ENCODE measurements around the gene VWA3B.

Gene VWA3B

DNA sequence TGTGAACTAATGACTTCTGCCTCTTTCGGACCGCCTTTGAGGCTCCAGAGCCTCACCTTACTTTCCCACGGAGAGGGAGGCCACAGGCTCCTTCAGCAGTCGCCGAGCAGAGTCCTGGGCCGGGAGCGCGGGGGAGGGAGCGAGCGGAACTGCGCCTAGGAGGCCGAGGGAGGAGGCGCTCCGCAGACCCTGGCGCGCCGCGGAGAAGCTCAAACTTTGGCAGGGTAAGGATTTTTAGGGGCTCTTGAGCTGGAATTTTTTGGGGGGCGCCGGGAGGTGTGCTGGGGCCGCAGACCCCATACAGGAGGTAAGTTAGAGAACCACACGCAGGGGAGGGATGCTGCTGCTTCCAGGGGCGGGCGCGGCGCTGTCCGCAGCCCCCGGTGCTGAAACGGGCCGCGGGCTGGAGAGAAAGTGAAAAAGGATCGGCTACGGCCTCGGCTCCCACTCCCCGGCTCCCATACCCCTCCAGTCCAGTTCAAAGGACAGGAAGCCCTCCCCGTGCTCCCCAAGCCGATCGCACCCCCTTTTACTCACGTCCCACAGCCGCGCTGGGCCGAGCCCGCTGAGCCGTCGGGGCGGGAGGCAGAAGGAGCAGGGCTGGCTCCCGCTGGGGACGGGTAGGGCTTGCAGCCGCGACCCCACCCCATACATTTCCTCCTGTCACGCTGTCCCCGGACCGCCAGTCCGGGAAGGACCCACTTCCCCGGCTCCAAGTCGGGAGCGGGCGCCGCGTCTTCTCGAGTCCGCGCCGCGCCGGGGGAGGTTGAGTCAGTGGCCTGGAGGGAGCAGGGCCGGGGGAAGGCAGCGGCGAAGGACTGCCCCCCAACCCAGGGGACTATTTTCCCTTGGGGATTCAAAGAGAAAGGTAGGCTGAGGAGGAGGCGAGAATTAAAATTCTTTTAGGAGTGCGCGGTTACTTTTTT lies 259.6 kb downstream of the VWA3B start, which contains the start of gene CNGA3:
Gene CNGA3, plus strand, starts transcription at position 146 of the 926 bp plus-strand sequence. CDS start 23,520 bp downstream, outside the sequence.
- no peak for DNase-seq

- DNase-seq: no peak
Observed at GRCh38 chr2:98347298-98348065, 260.5 kb downstream of the VWA3B start.

GRCh38 chr2:98348066-98348561 lies 261.1 kb downstream of the VWA3B start:
- DNase-seq: no peak

DNA sequence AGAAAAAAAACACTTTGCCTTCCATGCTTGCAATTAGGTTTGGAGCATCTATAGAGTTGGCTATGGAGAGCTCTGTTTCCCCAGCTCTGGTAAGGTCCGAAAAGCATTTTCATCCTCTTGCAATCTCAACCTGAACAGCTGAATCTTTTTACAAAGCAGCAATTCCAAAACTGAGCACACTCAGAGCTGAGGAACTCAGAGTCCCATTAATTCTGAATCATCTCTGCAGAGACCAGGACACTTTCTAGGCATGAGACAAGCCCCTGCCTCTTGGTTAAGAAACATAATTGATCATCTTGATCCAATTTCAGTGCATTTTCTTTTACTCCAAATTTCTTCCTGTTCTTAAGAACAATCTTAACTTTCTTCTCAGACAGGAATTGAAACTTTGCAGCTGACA lies 263.4 kb downstream of the VWA3B start:
- DNase-seq: no peak

GRCh38 chr2:98355881-98356280 lies 268.9 kb downstream of the VWA3B start:
- no peak for DNase-seq

DNA sequence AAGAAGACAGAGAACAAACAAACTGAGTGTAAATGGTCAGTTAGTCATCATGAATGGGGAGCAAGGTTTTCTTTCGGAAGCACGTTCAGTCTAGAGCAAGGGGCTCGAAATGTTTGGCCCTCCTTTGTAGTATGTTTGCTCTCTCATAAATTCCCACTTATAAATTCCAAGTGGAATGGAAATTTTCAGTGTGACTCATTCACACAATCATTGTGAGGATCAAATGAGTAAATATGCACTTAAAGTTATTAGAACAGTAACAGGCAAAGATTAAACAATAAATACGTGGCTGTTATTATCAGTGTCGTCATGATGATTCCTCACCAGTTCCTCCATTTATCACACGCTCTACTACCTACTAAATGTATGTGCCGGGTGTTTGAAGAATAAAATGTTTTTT lies 269.8 kb downstream of the VWA3B start:
- DNase-seq: no peak

- DNase-seq: no peak
Observed at GRCh38 chr2:98357849-98358248, 270.9 kb downstream of the VWA3B start.

DNA sequence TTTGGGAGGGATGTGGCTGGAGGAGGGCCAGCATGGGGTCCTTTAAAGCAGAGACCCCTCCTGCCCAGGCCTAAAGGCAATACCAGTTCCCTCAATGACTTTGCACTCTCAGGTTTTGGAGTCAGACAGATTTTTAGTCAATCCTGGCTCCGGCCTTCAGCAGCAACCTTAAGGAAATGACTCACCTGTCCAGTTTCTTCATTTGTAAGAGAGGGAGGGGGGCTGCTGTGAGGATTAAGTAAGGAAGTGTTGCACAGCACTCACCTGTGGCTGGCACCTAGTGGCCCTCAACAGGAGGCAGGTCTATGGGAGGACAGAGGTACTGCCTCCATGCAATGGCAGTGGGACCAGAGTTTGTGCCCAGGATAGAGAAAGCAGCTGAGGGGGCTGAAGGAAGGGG lies 273.0 kb downstream of the VWA3B start:
- DNase-seq: no peak

Measured in effector CD4-positive, alpha-beta T cell (primary cell).